Astrocyte of the spinal cord (primary cell): ENCODE measurements around the gene MARCHF4.
A peak's percentile ranks its signal among the peaks of the same experiment; 100 is the strongest.

Experiments
- DNase-seq: peaks from one replicate; pipeline ENCODE4 v3.0.0; 2011; ENCODE audit warnings: low read depth, low spot score
- H3K4me3 ChIP-seq: 2 replicates; pipeline ENCODE4 v1.5.1; 2011; ENCODE audit warnings: low read depth, mild to moderate bottlenecking, low read length, moderate library complexity
- CTCF ChIP-seq: IDR thresholded peaks from 2 replicates; pipeline ENCODE4 v1.5.1; 2012; ENCODE audit warnings: low read depth, mild to moderate bottlenecking, low read length, inconsistent platforms
- in situ Hi-C: cut with HindIII; loops from 2 replicates; pipeline ENCODE4 v1.10.0; 2017; ENCODE audit warnings: low sequenced_read_pairs

The MARCHF4 gene

GRCh38 chr2:216339456-216340279, 32.6 kb downstream of the MARCHF4 start:
- in situ Hi-C loops = no loop called here
- peak; percentile 76 for DNase-seq
- no peak overlapping the region for H3K4me3 ChIP-seq
- TF ChIP-seq CTCF = peak; percentile 5

- TF ChIP-seq CTCF = no peak
- no peak for DNase-seq
- in situ Hi-C loops = no loop called here
- H3K4me3 ChIP-seq = no peak overlapping the region
These were observed 37.0 kb downstream of the MARCHF4 start for GRCh38 chr2:216335252-216335651.

- H3K4me3 ChIP-seq = no peak overlapping the region
- peak; percentile 45 for TF ChIP-seq CTCF
- DNase-seq = peak; percentile 25
- in situ Hi-C loops = no loop called here
These were observed 43.9 kb downstream of the MARCHF4 start for GRCh38 chr2:216328347-216328746.

- DNase-seq = no peak
- no peak for TF ChIP-seq CTCF
- no peak overlapping the region for H3K4me3 ChIP-seq
- in situ Hi-C loops = no loop called here
These were observed 44.8 kb downstream of the MARCHF4 start for GRCh38 chr2:216327447-216327935.
